ENCODE measurements around the gene NFIA. TPM values are rescaled to one million over a fixed set of nuclear protein-coding genes. Genes with fewer than 3 reads are reported as not detected.

The NFIA gene
- total RNA-seq, 1 donor from 2014 or later, result 16.2 TPM

- no peak for TF ChIP-seq CTCF (IDR thresholded peaks at IDR 0.05; ENCODE audit: unreplicated experiment)
- DNase-seq (ENCODE audit: low spot score), result no peak
- Mint-ChIP-seq H3K4me1 (ENCODE audit: unreplicated experiment) (peaks cover 57% of the 10 kb centered on the region), H3K36me3 (ENCODE audit: low read depth, unreplicated experiment) (no peaks in the 10 kb centered on the region), H3K9me3 (ENCODE audit: unreplicated experiment) (no peaks in the 10 kb centered on the region), H3K4me3 (ENCODE audit: unreplicated experiment) (no peak overlapping the region), H3K27me3 (ENCODE audit: unreplicated experiment) (peaks cover 8% of the 10 kb centered on the region), H3K27ac (ENCODE audit: unreplicated experiment) (no peak overlapping the region)
Observed at GRCh38 chr1:61457526-61458040, 375.2 kb downstream of the NFIA start.

- no peak for DNase-seq (ENCODE audit: low spot score)
- Mint-ChIP-seq H3K27ac (ENCODE audit: unreplicated experiment) (no peak overlapping the region), H3K27me3 (ENCODE audit: unreplicated experiment) (peaks cover 3% of the 10 kb centered on the region), H3K9me3 (ENCODE audit: unreplicated experiment) (no peaks in the 10 kb centered on the region), H3K4me1 (ENCODE audit: unreplicated experiment) (peaks cover 49% of the 10 kb centered on the region), H3K4me3 (ENCODE audit: unreplicated experiment) (no peak overlapping the region), H3K36me3 (ENCODE audit: low read depth, unreplicated experiment) (no peaks in the 10 kb centered on the region)
- TF ChIP-seq CTCF (IDR thresholded peaks at IDR 0.05; ENCODE audit: unreplicated experiment), result no peak
Observed at GRCh38 chr1:61459345-61459744, 377.0 kb downstream of the NFIA start.

GRCh38 chr1:61460191-61460590, 377.8 kb downstream of the NFIA start:
- Mint-ChIP-seq H3K27me3 (ENCODE audit: unreplicated experiment) (peaks cover 3% of the 10 kb centered on the region), H3K4me3 (ENCODE audit: unreplicated experiment) (no peak overlapping the region), H3K4me1 (ENCODE audit: unreplicated experiment) (peaks cover 44% of the 10 kb centered on the region), H3K9me3 (ENCODE audit: unreplicated experiment) (no peaks in the 10 kb centered on the region), H3K36me3 (ENCODE audit: low read depth, unreplicated experiment) (no peaks in the 10 kb centered on the region), H3K27ac (ENCODE audit: unreplicated experiment) (no peak overlapping the region)
- DNase-seq (ENCODE audit: low spot score), result no peak
- TF ChIP-seq CTCF (IDR thresholded peaks at IDR 0.05; ENCODE audit: unreplicated experiment), result no peak

- no peak overlapping the region for H3K27ac Mint-ChIP-seq (ENCODE audit: unreplicated experiment)
- no peaks in the 10 kb centered on the region for H3K36me3 Mint-ChIP-seq (ENCODE audit: low read depth, unreplicated experiment)
- TF ChIP-seq CTCF (IDR thresholded peaks at IDR 0.05; ENCODE audit: unreplicated experiment), result no peak
- no peak overlapping the region for H3K4me3 Mint-ChIP-seq (ENCODE audit: unreplicated experiment)
- H3K9me3 Mint-ChIP-seq (ENCODE audit: unreplicated experiment), result no peaks in the 10 kb centered on the region
- DNase-seq (ENCODE audit: low spot score), result no peak
- peaks cover 38% of the 10 kb centered on the region for H3K4me1 Mint-ChIP-seq (ENCODE audit: unreplicated experiment)
- H3K27me3 Mint-ChIP-seq (ENCODE audit: unreplicated experiment), result peaks cover 3% of the 10 kb centered on the region
Observed at GRCh38 chr1:61461406-61462384, 379.3 kb downstream of the NFIA start.

- Mint-ChIP-seq H3K9me3 (ENCODE audit: unreplicated experiment) (no peaks in the 10 kb centered on the region), H3K4me1 (ENCODE audit: unreplicated experiment) (peaks cover 31% of the 10 kb centered on the region), H3K27me3 (ENCODE audit: unreplicated experiment) (peaks cover 3% of the 10 kb centered on the region), H3K27ac (ENCODE audit: unreplicated experiment) (no peak overlapping the region), H3K4me3 (ENCODE audit: unreplicated experiment) (no peak overlapping the region), H3K36me3 (ENCODE audit: low read depth, unreplicated experiment) (no peaks in the 10 kb centered on the region)
- DNase-seq (ENCODE audit: low spot score), result no peak
- no peak for TF ChIP-seq CTCF (IDR thresholded peaks at IDR 0.05; ENCODE audit: unreplicated experiment)
Observed at GRCh38 chr1:61462628-61463027, 380.3 kb downstream of the NFIA start.

Measured in endothelial cell (in vitro differentiated cells).